T1000 (cell line): ENCODE data around the gene CHST12.
"Not testable (repeated sequence)": the region's sequence is repeated elsewhere in the genome, so short reads cannot be mapped to it uniquely, and the experiment has no call there.

Source experiments
- DNase-seq: peaks from one replicate; lab custom pipeline; 2025; ENCODE audit warnings: mixed read lengths; lab: John Stamatoyannopoulos, UW

The CHST12 gene

GRCh38 chr7:2461268-2462026 is 58.0 kb downstream of the CHST12 start:
- DNase-seq: no peak

- DNase-seq: no peak
These were observed 59.3 kb downstream of the CHST12 start for GRCh38 chr7:2462731-2463130.

GRCh38 chr7:2465928-2466327 is 62.5 kb downstream of the CHST12 start:
- no peak for DNase-seq

GRCh38 chr7:2466675-2467074 is 63.3 kb downstream of the CHST12 start:
- DNase-seq: no peak

GRCh38 chr7:2468227-2468626 is 64.8 kb downstream of the CHST12 start:
- no peak for DNase-seq

- not testable (repeated sequence) for DNase-seq
These were observed 66.2 kb downstream of the CHST12 start for GRCh38 chr7:2469460-2470203.

GRCh38 chr7:2470204-2471021 is 67.0 kb downstream of the CHST12 start:
- no peak for DNase-seq

- DNase-seq: no peak
These were observed 67.6 kb downstream of the CHST12 start for GRCh38 chr7:2471022-2471329.

GRCh38 chr7:2471396-2471795 is 68.0 kb downstream of the CHST12 start:
- no peak for DNase-seq

- DNase-seq: no peak
These were observed 69.3 kb downstream of the CHST12 start for GRCh38 chr7:2472739-2473138.

GRCh38 chr7:2473496-2474180 is 70.2 kb downstream of the CHST12 start:
- no peak for DNase-seq

- no peak for DNase-seq
These were observed 70.8 kb downstream of the CHST12 start for GRCh38 chr7:2474224-2474623.

GRCh38 chr7:2474813-2475677 is 71.6 kb downstream of the CHST12 start:
- no peak for DNase-seq

GRCh38 chr7:2475678-2476015 is 72.2 kb downstream of the CHST12 start:
- no peak for DNase-seq

- DNase-seq: no peak
These were observed 72.9 kb downstream of the CHST12 start, which contains the start of gene GRIFIN for GRCh38 chr7:2476298-2476697. Gene GRIFIN, minus strand, starts transcription at chr7:2476398. Its CDS starts 15 bp downstream, at chr7:2476383.

- DNase-seq: no peak
These were observed 73.5 kb downstream of the CHST12 start for GRCh38 chr7:2476776-2477446.

- DNase-seq: peak; percentile 35
These were observed 74.3 kb downstream of the CHST12 start for GRCh38 chr7:2477447-2478398.

GRCh38 chr7:2478399-2478785 is 75.0 kb downstream of the CHST12 start:
- no peak for DNase-seq

- DNase-seq: no peak
These were observed 75.4 kb downstream of the CHST12 start for GRCh38 chr7:2478800-2479199.
